Urinary bladder (tissue), 2 donors: ENCODE measurements around the gene STK38L. TPM values are rescaled to one million over a fixed set of nuclear protein-coding genes. Genes with fewer than 3 reads are reported as not detected.

Source experiments
- polyA plus RNA-seq: library from polyadenylated mRNA; stranded (reverse); fragments of 200-250 nt; gene quantifications from one replicate; pipeline ENCODE4 v1.2.3, GENCODE V29; 2013
- total RNA-seq: library from RNA; depleted of rRNA; stranded (reverse); fragments of >200 nt; gene quantifications from one replicate; pipeline ENCODE4 v1.2.3, GENCODE V29; 2014
- donor health status: healthy.

Gene STK38L
- total and polyA plus RNA-seq, 2 donors: 19.1 to 77.1 TPM

Other genes starting within 250 kb of the STK38L start
- gene TM7SF3, start 229.9 kb upstream of the STK38L start, total RNA-seq: 72.3 TPM
- gene TM7SF3, start 229.9 kb upstream of the STK38L start, polyA plus RNA-seq: 34.8 TPM
- gene MED21, start 221.7 kb upstream of the STK38L start, total RNA-seq: 120 TPM
- 46.9 TPM for gene MED21, start 221.7 kb upstream of the STK38L start, polyA plus RNA-seq
- not detected for gene C12orf71, start 161.7 kb upstream of the STK38L start, total RNA-seq
- gene C12orf71, start 161.7 kb upstream of the STK38L start, polyA plus RNA-seq: not detected
- gene BMAL2, start 88.5 kb downstream of the STK38L start, total RNA-seq: 9.3 TPM
- 2.7 TPM for gene BMAL2, start 88.5 kb downstream of the STK38L start, polyA plus RNA-seq
- gene SMCO2, start 202.4 kb downstream of the STK38L start, total RNA-seq: not detected
- 0.10 TPM for gene SMCO2, start 202.4 kb downstream of the STK38L start, polyA plus RNA-seq